ENCODE data around the gene OLFM1.

The OLFM1 gene

DNA sequence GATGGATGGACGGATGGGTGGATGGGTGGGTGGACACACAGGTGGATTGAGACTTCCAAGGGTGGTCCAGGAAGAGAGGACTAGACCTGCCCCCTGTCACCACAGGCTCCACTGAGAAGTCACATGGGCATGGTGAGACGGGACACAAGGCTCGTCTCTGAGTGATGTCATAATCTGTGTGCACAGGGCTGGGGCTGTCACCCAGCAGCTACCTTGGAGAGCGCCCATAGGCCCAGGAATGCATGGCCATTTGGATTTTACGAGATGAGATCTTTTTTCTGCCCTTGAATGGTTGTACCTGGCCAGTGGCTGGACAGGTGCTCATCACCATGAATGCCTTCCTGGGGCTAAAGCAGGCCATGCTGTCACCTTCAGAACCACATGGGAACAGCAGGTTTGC lies 3.1 kb downstream of the OLFM1 start:
- no peak for DNase-seq

DNA sequence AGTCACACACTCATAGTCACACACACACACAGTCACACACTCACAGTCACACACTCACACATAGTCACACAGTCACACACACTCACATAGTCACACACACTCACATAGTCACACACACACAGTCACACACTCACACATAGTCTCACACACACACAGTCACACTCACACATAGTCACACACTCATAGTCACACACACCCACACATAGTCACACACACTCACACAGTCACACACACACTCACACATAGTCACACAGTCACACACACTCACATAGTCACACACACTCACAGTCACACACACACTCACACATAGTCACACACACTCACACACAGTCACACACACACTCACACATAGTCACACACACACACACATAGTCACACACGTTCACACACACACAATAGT lies 4.1 kb downstream of the OLFM1 start:
- no peak for DNase-seq

DNA sequence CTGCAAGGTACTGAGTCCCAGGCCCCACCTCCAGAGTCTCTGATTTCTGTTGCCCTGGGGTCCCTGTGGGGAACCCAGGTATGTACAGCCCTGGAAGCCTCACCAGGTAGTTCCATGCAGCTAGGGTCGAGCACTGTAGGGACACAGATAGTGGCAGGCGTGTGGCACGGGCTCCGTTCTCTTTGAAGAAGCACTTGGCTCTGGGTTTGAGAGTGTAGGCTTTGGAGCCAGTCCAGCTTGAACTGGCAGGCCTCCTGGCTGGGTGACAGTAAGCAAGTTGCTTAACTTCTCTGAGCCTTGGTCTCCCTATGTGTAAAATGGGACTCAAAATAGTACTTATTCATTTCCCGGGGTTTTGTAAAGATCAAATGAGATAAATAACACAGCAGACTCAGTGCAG lies 5.6 kb downstream of the OLFM1 start:
- DNase-seq = no peak

DNA sequence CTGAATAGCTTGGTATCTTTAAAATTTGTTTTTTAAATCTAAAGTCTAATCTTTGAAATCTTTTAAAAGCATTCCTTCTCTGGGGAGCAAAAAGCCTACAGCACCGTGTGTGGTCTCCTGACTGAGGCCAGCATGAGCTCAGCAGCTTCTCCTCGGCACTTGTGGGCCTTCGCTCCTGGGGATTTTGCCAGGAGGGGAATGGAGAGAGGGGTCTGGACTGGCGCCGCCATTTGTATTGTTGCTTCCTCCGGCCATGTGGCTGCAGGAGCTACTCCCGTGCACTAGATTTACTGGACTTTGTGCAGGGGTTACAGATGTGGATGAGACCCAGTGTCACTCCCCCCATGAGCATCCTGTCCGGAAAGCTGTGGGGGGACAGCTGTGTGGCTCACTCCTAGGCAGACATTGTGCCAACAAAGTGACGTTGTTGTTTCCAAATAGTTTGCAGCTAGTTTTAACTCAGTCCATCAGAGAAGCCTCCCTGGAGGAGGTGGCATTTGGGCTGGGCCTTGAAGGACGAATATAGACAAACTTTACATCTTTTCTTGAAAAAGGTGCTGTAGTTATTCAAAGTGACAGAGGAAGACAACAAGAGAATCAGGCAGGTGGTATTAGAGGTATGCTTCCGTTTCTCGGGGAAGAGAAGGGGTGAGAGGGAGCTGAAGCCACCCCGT lies 6.6 kb downstream of the OLFM1 start:
- DNase-seq = no peak

DNA sequence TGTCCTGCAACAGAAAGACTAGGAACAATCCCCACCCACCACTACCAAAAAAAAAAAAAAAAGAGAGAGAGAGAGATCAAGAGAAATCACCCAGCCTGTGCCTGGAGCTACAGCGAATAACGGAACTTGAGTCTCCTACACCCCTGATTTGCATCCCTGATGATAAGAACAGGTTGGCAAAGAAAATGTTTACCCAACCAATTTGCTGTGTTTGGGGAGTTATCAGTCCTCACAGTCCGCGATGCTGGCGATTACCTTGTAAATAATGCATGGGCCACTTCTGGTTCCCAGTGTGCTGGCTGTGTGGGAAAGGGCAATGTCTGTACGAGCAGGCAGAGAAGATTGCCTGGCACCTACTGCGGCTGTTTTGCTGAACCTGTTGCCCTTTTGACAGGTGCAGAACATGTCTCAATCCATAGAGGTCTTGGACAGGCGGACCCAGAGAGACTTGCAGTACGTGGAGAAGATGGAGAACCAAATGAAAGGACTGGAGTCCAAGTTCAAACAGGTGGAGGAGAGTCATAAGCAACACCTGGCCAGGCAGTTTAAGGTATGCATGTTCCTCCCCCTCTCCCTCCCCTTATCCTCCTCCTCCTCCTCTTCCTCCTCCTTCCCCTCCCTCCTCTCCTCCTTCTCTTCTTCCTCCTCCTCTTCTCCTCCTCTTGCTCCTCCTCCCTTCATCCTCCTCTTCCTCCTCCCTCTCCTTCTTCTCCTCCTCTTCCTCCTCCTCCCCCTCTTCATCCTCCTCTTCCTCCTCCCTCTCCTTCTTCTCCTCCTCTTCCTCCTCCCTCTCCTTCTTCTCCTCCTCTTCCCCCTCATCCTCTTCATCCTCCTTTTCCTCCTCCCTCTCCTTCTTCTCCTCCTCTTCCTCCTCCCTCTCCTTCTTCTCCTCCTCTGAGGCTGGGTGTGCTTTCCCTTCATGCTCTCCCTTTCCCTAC lies 8.3 kb downstream of the OLFM1 start:
- no peak for DNase-seq

DNA sequence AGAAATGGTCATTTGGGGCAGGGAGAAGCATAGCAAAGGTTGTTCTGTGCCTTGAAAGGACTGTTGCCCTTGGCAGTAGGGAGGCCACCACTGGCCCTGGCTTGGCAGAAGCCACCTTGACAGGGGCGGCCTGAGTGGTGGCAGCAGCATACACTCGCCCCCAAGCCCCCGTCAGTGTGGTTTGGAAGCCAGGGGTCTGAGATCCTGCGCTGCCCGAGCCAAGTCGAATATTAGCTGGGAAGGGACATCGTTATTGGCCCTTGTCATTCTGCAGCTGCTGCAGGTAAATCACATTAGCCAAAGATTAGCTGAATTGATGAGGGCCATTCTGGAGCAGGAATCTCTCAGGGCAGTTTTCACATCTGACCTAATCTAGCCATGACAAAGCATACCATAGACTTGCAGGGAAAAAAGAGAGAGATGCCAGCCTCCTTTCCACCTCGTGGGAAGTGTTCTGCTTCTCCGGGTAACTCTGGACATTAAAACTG lies 9.0 kb downstream of the OLFM1 start:
- no peak for DNase-seq

DNA sequence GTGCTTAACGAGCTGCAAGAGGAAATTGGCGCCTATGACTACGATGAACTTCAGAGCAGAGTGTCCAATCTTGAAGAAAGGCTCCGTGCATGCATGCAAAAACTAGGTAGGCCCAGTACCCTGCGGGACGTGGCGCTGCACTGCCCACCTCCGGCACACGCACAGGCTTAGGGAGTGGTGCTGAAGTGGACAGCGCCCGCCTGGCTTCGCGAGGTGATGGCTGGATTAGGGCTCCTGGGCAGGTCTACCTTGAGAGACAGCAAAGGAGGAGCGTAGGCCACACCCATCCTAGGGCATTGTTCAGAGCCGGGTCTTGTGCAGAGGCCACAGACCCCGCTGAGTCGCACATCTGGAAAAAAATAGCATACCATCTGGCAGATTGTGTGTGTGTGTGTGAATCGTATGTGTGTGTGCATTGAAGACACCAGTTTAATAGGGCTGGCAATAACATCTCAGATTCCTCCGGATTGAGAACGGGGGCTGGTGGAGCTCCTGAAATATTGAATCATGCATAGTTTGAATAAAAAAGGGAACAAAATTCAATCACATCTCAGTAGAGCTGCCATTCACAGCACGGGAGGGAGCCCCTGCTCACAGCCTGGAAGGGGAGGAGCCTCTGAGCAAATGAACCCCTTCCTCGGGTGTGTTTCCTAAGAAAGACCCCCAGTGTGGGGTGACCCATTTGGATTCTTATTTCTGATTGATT lies 11.1 kb downstream of the OLFM1 start:
- no peak for DNase-seq

DNA sequence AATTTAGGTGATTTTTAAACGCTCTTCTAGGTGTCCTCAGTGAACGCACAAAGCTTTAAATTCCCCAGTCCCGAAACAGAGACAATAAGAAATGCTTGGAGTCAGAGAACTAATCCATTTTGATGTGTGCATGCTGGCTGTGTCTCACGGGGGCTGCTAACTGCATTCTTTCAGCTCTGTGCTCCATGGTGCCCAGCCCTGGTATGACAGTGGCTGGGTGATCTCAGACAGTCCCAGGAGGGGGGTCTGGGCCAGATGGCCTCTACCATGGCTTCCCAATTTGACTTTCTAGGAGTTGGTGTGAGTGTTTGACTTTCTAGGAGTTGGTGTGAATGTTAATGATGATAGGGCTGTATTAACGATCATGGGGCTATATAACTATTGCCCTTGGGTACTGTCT lies 12.1 kb downstream of the OLFM1 start:
- DNase-seq = no peak

DNA sequence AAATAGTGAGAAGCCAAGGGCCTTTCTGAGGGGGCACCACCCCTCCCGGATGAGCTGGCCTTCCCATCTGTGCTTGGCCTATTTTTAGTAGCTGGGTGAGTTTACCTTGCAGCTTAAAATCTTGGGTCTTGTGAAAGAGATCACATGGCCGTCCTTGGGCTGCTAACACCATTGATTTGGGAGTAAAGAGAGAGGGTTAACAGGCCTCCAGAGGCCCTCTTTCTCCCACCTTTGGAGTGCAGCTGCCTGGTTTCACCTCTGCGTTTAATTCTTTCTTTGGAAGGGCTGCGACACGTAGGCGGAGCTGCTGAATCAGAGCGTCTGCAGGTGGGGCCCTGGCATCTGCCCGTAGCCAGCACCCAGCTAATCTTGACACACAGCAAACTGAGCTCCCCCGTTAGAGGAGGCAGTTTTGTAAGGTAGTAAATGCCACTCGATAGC lies 12.8 kb downstream of the OLFM1 start:
- no peak for DNase-seq

DNA sequence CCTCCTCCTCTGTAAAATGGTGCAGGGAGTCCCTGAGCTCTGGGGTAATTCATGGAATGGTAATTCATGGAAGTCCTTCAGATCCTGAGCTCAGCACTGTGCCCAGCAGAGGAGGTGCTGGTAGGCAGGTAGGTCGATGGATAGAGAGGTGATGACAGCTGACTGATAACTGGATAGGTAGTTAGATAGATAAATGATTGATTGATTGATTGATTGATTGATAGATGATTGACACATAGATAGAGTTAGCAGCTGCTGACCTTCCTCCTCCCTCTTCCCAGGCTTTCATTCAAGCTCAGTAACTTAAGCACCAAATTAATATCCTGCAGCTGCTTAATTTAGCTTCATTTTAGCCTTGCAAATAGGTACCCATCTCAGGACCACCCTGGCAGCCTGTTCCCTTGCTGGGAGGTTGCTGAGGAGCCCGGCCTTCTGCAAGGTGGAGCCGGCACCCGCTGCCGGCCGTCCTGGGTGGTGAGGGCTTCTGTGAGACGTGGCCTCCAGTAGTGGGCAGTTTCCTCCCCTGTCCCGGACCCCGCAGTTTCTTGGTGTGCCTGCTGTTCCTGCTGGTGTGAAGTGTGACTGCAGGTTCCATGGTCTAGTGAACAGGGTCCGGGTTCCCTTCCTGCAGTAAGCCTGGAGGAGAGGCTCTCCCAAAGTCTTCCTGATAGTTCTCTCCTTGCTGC lies 13.4 kb downstream of the OLFM1 start:
- no peak for DNase-seq

DNA sequence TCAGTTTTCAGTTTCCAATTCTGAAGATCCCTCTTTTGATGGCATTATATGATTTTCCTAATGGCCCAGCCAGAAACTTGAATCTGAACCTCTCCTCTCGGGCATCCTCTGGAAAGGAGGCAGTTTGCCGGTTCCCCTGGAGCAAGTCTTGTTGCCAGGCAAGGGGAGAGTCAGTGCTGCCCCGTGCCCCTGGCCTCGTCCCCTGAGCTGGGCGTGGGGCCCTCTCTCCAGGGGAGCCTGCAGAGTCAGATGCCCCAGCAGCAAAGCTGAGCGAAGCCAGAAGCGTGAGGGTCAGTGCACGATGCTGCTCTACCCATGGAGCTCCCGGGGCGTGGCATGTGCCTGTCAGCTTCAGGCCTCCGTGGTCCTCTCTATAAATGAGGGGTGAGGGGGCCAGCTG lies 14.0 kb downstream of the OLFM1 start:
- no peak for DNase-seq

DNA sequence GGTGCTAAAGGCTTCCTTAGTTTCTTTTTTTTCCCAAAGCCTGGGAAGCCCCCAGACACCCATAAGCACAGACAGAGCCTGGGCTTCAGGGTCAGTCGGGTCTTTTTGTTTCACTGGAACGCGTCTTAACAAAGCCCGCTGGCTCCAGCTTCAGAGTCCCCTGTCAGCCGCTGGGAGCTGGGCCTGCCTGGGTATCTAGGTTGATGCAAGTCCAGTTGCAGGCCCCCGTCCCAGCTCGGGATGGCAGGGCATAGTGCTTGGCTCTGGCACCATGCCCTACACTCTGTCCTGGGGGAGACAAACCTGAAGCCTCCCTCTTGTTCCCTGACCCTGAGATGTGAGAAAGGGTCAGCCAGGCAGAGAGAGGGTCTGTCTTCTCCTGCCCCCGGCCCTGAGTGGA lies 14.5 kb downstream of the OLFM1 start:
- DNase-seq = no peak

DNA sequence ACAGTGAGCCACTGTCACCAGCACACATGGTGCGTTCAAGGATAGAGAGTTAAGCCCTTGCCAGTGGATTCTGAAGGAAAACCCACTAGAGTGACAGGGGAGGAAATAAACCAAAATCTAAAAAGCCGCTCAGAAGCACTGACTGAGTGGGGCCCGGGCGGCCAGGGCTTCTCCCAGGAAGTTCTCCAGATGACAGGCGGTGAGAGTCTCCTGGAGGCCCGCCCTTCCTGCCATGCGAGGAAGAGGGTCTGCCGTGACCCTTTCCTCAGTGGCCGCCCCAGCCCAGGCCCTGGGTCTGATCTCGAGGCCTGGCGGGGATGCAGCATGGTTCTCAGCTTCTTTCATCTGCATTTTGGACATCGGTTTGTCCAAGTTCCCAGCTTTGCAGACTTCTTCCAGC lies 14.9 kb downstream of the OLFM1 start:
- no peak for DNase-seq

DNA sequence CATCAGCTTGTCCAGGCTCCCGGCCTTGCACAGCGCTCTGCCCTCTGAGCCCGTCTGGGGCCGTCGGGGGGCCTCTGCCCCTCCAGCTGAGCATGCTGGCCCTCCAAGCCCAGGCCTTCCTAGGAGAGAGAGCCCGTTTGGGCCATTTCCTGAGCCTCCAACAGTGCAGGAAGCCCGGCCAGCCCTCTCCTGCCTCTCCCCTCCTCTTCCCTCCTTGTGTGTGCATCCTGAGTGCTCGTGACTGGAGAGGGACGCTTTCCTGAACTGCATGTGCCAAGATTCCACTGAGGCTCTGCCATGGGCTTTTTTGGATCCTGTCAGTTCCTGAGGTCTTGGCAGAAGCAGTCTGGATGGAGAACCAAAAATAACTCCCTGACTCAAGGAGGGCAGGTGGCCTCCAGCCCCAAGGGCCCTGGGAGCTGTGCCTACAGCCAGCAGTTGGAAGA lies 15.6 kb downstream of the OLFM1 start:
- no peak for DNase-seq

DNA sequence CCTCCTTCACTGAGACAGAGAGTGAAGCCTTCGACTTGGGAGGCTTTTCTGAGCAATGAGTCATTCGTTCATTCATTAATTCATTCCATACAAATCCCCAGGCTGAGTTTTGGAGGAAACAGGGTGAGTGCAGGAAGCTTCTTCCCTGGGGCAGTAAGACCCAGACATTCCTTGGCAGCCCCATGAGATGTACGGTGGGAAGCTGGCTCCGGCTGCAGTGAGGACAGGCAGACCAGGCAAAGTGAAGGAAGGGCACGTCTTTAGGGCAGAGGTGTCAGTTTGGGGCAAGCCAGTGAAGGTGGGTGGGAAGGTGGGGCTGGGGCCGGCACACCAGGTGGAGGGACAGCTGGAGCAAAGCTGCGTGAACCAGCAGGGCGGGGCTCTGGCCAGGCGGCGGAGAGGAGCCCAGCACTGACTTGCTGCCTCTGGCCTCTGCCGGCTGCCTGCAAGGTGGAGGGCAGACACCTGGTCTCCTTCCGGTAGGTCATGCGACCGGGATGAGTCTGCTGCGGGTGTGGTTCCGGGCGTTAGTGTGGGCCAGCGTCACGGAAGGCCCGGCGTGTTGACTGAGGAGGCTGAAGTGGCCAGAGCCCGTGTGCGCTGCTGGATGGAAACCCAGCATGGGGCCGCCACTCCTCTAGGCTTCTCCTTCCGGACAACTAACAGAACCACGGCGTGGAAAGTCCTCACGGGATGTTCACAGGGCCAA lies 16.6 kb downstream of the OLFM1 start:
- no peak for DNase-seq

DNA sequence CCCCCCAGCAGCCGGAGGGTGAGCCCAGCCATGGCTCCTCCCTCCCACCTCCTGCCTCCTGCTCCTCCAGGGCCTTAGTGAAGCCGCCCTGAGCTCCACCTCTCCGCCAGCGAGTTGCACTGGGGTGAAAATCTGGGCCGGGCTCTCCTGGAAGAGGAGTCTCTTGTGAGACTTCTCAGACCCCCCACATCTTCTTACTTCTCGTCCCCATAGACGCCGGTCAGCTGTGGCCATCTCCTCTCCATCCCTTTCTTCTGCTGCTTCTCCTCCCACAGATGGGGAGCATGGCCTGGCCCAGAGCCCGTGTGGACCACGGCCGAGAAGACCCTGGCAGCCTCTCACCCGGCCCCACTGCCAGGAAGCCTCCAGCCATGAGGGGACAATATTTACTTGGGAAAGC lies 17.3 kb downstream of the OLFM1 start:
- DNase-seq = no peak

DNA sequence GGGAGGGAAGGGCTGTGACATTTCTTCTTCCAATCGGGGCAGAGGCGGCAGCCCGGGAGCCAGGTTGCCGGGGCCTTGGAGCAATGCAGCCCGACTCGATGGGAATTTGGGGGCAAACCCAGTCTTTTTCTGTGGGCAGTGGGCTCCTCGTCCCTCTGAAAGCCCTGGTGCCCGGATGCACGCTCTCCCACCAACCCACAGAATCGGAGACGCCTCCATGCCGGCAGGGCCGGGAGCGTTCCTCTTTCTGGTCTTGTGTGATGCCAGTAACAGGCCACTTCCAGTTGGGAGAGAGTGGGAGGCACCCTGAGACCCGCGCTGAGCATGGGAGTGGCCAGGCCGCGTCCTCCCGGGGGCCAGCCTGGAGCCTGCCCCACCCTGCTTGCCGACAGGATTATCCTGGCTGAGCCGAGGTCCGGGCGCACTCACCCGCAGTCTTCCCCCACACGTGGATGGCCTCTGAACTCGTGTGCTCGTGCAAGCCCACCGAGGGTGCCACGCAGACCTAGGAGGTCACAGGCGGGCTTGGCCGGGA lies 17.8 kb downstream of the OLFM1 start:
- DNase-seq = no peak

DNA sequence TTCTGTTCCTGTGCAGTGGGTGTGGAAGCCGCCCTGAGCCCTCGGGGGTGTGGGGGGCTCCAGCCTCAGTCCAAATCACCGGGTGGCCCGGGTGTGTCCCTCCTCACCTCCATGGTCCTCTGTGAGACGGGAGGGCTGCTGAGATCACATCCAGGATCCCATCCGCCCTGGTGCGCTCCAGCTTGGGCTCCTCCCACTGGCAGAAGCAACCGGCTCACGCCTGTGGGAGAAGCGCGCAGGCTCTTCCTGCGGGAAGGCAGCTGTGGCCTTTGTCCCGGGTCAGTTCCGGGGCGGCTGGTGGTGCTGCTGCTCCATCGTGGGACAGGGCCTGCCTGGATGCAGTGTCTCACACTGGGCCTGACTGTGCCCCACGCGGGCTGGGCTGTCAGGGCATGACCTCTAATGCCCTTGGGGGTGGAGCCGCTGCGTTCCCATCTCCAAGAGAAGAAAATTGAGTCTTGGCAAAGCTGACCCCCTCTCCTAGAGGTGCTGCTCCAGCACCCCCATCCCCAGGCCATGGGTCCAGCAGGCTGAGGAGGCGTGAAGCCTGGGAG lies 18.5 kb downstream of the OLFM1 start:
- no peak for DNase-seq

DNA sequence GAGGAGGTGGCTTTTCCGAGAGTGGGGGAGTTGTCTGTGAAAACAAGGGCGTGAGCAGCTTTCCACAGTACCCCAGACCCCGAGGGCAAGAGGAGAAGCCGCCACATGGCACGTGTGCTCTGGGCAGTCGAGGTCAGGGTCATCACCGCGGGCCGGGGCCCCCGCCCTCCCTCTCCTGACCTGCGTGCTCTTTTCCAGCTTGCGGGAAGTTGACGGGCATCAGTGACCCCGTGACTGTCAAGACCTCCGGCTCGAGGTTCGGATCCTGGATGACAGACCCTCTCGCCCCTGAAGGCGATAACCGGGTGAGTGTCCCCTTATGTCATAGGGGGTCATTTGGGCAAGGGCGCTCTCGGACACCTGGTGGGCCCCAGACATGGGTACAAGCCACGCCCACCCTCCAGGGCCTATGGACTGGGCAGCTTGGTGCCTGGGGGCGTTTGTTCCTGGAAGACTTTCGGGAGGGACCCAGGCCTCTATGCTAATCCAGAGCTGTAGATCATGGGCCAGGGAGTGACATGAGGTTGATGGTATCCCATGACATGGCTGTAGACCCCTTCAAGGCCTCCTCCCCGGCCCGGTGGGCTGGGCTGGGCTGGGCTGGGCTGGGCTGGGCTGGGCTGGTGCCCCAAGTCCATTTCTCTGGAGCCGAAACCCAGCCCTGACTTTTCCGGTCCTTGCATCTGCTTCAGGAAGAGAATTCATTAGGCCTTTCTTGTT lies 19.2 kb downstream of the OLFM1 start:
- DNase-seq = no peak

DNA sequence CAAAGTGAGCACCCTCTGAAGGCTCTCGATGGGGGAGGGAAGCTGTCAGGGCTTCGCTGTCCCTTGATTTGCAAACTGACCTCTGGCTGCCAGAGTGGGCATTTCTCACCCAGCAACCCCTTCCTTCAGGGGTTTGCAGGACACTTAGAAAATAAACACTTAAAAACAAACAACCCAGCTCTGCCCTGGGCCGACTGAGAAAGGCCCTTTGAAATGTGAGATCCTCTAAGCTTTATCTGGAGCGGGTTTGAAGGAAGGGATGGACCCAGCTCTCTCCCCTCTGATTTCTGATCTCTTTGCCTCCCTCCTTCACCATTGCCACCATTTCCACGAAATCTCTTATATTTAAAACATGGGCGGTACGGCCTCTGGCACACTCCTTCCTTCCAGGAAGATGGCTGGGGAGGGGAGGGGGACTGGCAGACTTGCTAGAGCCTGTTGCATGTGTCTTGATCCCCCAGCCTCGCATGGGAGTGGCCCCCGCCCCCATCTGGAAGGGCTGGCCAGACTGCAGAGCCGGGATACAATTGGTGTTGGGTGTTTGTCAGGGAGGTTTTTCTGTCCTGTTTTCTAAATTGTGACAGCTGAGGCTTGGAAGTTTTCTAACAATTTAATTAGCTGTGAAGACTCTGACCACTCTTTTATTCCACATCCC lies 20.2 kb downstream of the OLFM1 start:
- DNase-seq = no peak
